Lower lobe of right lung (tissue), 2 donors: Measurements from ENCODE around the gene HMX1. TPM values are rescaled to one million over a fixed set of nuclear protein-coding genes. Genes with fewer than 3 reads are reported as not detected.
A peak's percentile ranks its signal among the peaks of the same experiment; 100 is the strongest.

Source experiments
- ATAC-seq, 2 donors: fragments of 200-7000 bp; cut with Tn5 transposase; one replicate each; pipeline ENCODE4 v1.9.1; 2020 to 2022; ENCODE audit warnings: mild to moderate bottlenecking in 2 of 2, moderate library complexity in 2 of 2
- DNase-seq: peaks from one replicate; pipeline ENCODE4 v3.0.0-alpha.2; 2020
- H3K27ac ChIP-seq: fragments of 200-600 bp; one replicate; pipeline ENCODE4 v1.8.0; 2022
- H3K27me3 ChIP-seq: fragments of 200-600 bp; one replicate; pipeline ENCODE4 v1.8.0; 2022; ENCODE audit warnings: low read depth
- H3K36me3 ChIP-seq: fragments of 200-600 bp; one replicate; pipeline ENCODE4 v1.8.0; 2022; ENCODE audit warnings: mild to moderate bottlenecking
- H3K4me1 ChIP-seq: fragments of 200-600 bp; one replicate; pipeline ENCODE4 v1.8.0; 2022
- H3K4me3 ChIP-seq: fragments of 200-600 bp; one replicate; pipeline ENCODE4 v1.8.0; 2022; ENCODE audit warnings: mild to moderate bottlenecking
- H3K9me3 ChIP-seq: fragments of 200-600 bp; one replicate; pipeline ENCODE4 v1.8.0; 2022
- CTCF ChIP-seq: fragments of 200-600 bp; IDR thresholded peaks from one replicate; pipeline ENCODE4 v1.8.0; 2022; ENCODE audit warnings: antibody characterized with exemption, mild to moderate bottlenecking
- intact Hi-C: fragments of 100-400 bp; cut with DNase I; formaldehyde crosslinking; loops from one replicate; pipeline ENCODE4 v1.11.0; 2022
- total RNA-seq: library from RNA; stranded (reverse); fragmentation: NEBNext Ultra II Directional; extraction: Animal tissue kit (Norgen Biotek cat#: 25700); gene quantifications from one replicate; pipeline ENCODE4 v1.2.1, GENCODE V29; 2021
- donor health status: DM: no; HTN: yes; CAD: no; lungs with severe emphysema.

HMX1 gene
- total RNA-seq, 1 donor from 2014 or later = not detected

- Histone ChIP-seq H3K9me3 (no peaks in the 10 kb centered on the region), H3K27ac (no peak overlapping the region), H3K4me3 (no peak overlapping the region), H3K4me1 (no peaks in the 10 kb centered on the region), H3K36me3 (no peaks in the 10 kb centered on the region), H3K27me3 (peaks cover 9% of the 10 kb centered on the region)
- TF ChIP-seq CTCF = no peak
- DNase-seq = peak; percentile 35
- no peak for ATAC-seq
- intact Hi-C loops = no loop called here
These were observed 30.7 kb downstream of the HMX1 start for GRCh38 chr4:8840816-8841455.

GRCh38 chr4:8840006-8840793, 31.4 kb downstream of the HMX1 start:
- Histone ChIP-seq H3K4me3 (no peak overlapping the region), H3K36me3 (no peaks in the 10 kb centered on the region), H3K4me1 (no peaks in the 10 kb centered on the region), H3K27ac (no peak overlapping the region), H3K27me3 (peaks cover 9% of the 10 kb centered on the region), H3K9me3 (no peaks in the 10 kb centered on the region)
- ATAC-seq (no peak), DNase-seq (peak; percentile 24)
- TF ChIP-seq CTCF = no peak
- intact Hi-C loops = no loop called here

GRCh38 chr4:8838961-8839431, 32.6 kb downstream of the HMX1 start:
- no peak overlapping the region for H3K4me3 ChIP-seq
- peaks cover 9% of the 10 kb centered on the region for H3K27me3 ChIP-seq

GRCh38 chr4:8838296-8838960, 33.2 kb downstream of the HMX1 start:
- Histone ChIP-seq H3K36me3 (no peaks in the 10 kb centered on the region), H3K27ac (no peak overlapping the region), H3K9me3 (no peaks in the 10 kb centered on the region), H3K27me3 (peaks cover 9% of the 10 kb centered on the region), H3K4me1 (no peaks in the 10 kb centered on the region), H3K4me3 (no peak overlapping the region)
- DNase-seq (peak; percentile 14), ATAC-seq (no peak)
- intact Hi-C loops = no loop called here
- no peak for TF ChIP-seq CTCF

More at GRCh38 chr4:8838961-8839431, 32.6 kb downstream of the HMX1 start:
- Histone ChIP-seq H3K9me3 (no peaks in the 10 kb centered on the region), H3K27ac (no peak overlapping the region), H3K36me3 (no peaks in the 10 kb centered on the region), H3K4me1 (no peaks in the 10 kb centered on the region)
- intact Hi-C loops = no loop called here
- no peak for TF ChIP-seq CTCF
- DNase-seq = peak; percentile 36
- ATAC-seq = no peak

GRCh38 chr4:8837181-8837841, 34.3 kb downstream of the HMX1 start:
- peak; percentile 42 for DNase-seq
- no peak for TF ChIP-seq CTCF
- no peak for ATAC-seq
- Histone ChIP-seq H3K27ac (no peak overlapping the region), H3K4me1 (no peaks in the 10 kb centered on the region), H3K4me3 (no peak overlapping the region), H3K9me3 (no peaks in the 10 kb centered on the region), H3K36me3 (no peaks in the 10 kb centered on the region), H3K27me3 (peaks cover 9% of the 10 kb centered on the region)
- intact Hi-C loops = no loop called here
